IMR-90 (cell line): Measurements from ENCODE around the gene METTL8. TPM values are rescaled to one million over a fixed set of nuclear protein-coding genes. Genes with fewer than 3 reads are reported as not detected.

Experiments
- ATAC-seq: fragments of 200-7000 bp; cut with Tn5 transposase; 2 replicates; pipeline ENCODE4 v1.9.1; 2020; ENCODE audit warnings: low read depth, mild to moderate bottlenecking, moderate library complexity
- BruUV-seq: library from RNA; stranded (reverse); fragments of 400-500 nt; replicated peaks from 2 replicates; lab custom pipeline; 2021; lab: Mats Ljungman, UMichigan
- CTCF ChIA-PET: fragments of 300-600 bp; formaldehyde crosslinking; extraction: SDS; loops from one replicate; lab custom pipeline; 2021; ENCODE audit warnings: antibody characterized with exemption; lab: Yijun Ruan, JAX
- POLR2A ChIA-PET: fragments of 300-600 bp; sonication (Branson Sonifier 250); formaldehyde crosslinking; loops from one replicate; lab custom pipeline; 2022; ENCODE audit warnings: antibody characterized with exemption; ENCODE audit not compliant: unreplicated experiment; lab: Charles Lee
- DNase-seq: peaks from one replicate; pipeline ENCODE4 v3.0.0; 2013
- H2AFZ ChIP-seq: replicated peaks from 2 replicates; pipeline ENCODE3; 2013; ENCODE audit warnings: low read length, mild to moderate bottlenecking; ENCODE audit not compliant: poor library complexity
- H2AK5ac ChIP-seq: 2 replicates; pipeline ENCODE4 v1.6.1; 2013; ENCODE audit warnings: low read depth, low read length, inconsistent platforms
- H2AK9ac ChIP-seq: replicated peaks from 2 replicates; pipeline ENCODE3; 2013; ENCODE audit warnings: mild to moderate bottlenecking, low read depth, low read length, moderate library complexity; ENCODE audit not compliant: poor library complexity
- H2BK120ac ChIP-seq: 2 replicates; pipeline ENCODE4 v1.6.1; 2013; ENCODE audit warnings: low read depth, low read length, inconsistent platforms
- H2BK15ac ChIP-seq: 3 replicates; pipeline ENCODE4 v1.6.1; 2013; ENCODE audit warnings: low read depth, low read length, inconsistent platforms
- H2BK20ac ChIP-seq: 2 replicates; pipeline ENCODE4 v1.6.1; 2013; ENCODE audit warnings: low read depth, mild to moderate bottlenecking, inconsistent platforms, low read length, moderate library complexity
- H2BK5ac ChIP-seq: 2 replicates; pipeline ENCODE4 v1.6.1; 2013; ENCODE audit warnings: mild to moderate bottlenecking, low read depth, low read length, inconsistent platforms; ENCODE audit not compliant: poor library complexity, severe bottlenecking
- H3K14ac ChIP-seq: replicated peaks from 2 replicates; pipeline ENCODE4 v1.6.1; 2013; ENCODE audit warnings: low read depth, low read length, inconsistent platforms
- H3K18ac ChIP-seq: 2 replicates; pipeline ENCODE4 v1.6.1; 2013; ENCODE audit warnings: low read depth, low read length, control low read depth
- H3K23ac ChIP-seq: 2 replicates; pipeline ENCODE4 v1.6.1; 2013; ENCODE audit warnings: low read depth, low read length, inconsistent platforms
- H3K27ac ChIP-seq: 2 replicates; pipeline ENCODE4 v1.5.1; 2013; ENCODE audit warnings: mild to moderate bottlenecking, control low read depth, low read length; ENCODE audit not compliant: insufficient read depth
- H3K27me3 ChIP-seq: 2 replicates; pipeline ENCODE4 v1.6.1; 2013; ENCODE audit warnings: low read length; ENCODE audit not compliant: control insufficient read depth, insufficient read depth
- H3K36me3 ChIP-seq: 2 replicates; pipeline ENCODE4 v1.6.1; 2013; ENCODE audit warnings: low read length, mixed read lengths; ENCODE audit not compliant: control insufficient read depth, insufficient read depth
- H3K4ac ChIP-seq: 2 replicates; pipeline ENCODE4 v1.6.1; 2013; ENCODE audit warnings: low read depth, low read length, inconsistent platforms
- H3K4me1 ChIP-seq: 2 replicates; pipeline ENCODE4 v1.6.1; 2013; ENCODE audit warnings: low read length, mixed read lengths; ENCODE audit not compliant: control insufficient read depth, insufficient read depth
- H3K4me2 ChIP-seq: 2 replicates; pipeline ENCODE4 v1.6.1; 2013; ENCODE audit warnings: low read depth, mild to moderate bottlenecking, control low read depth, low read length, moderate library complexity
- H3K4me3 ChIP-seq: 2 replicates; pipeline ENCODE4 v1.5.1; 2013; ENCODE audit warnings: low read depth, mild to moderate bottlenecking, control low read depth, low read length, moderate library complexity; ENCODE audit not compliant: insufficient read depth
- H3K56ac ChIP-seq: 2 replicates; pipeline ENCODE4 v1.6.1; 2013; ENCODE audit warnings: low read length, inconsistent platforms; ENCODE audit not compliant: insufficient read depth; ENCODE audit errors: extremely low read depth
- H3K79me1 ChIP-seq, 2 experiments: 2 replicates each; pipeline ENCODE4 v1.6.1; 2013; ENCODE audit warnings: low read length in 2 of 2, inconsistent platforms in 1 of 2, low read depth in 1 of 2
- H3K9ac ChIP-seq: 2 replicates; pipeline ENCODE4 v1.6.1; 2013; ENCODE audit warnings: low read depth, low read length, control low read depth
- H3K9me1 ChIP-seq: 2 replicates; pipeline ENCODE4 v1.6.1; 2013; ENCODE audit warnings: low read length, inconsistent platforms; ENCODE audit not compliant: insufficient read depth
- H3K9me3 ChIP-seq: 2 replicates; pipeline ENCODE4 v1.6.1; 2013; ENCODE audit warnings: low read length; ENCODE audit not compliant: control insufficient read depth, insufficient read depth
- H4K20me1 ChIP-seq: 2 replicates; pipeline ENCODE4 v1.6.1; 2013; ENCODE audit warnings: low read length, inconsistent platforms; ENCODE audit not compliant: insufficient read depth
- H4K5ac ChIP-seq: 2 replicates; pipeline ENCODE4 v1.6.1; 2013; ENCODE audit warnings: mild to moderate bottlenecking, low read depth, low read length, control low read depth
- H4K8ac ChIP-seq, 2 experiments: 2 replicates each; pipeline ENCODE4 v1.6.1; 2013; ENCODE audit warnings: low read depth in 2 of 2, low read length in 2 of 2, control low read depth in 1 of 2, inconsistent platforms in 1 of 2
- H4K91ac ChIP-seq: 2 replicates; pipeline ENCODE4 v1.6.1; 2013; ENCODE audit warnings: low read depth, low read length, inconsistent platforms; ENCODE audit not compliant: insufficient read depth
- BHLHE40 ChIP-seq: fragments of 150-350 bp; IDR thresholded peaks from 2 replicates; pipeline ENCODE4 v1.6.1; 2016; ENCODE audit warnings: mild to moderate bottlenecking, low read depth, low read length
- CHD1 ChIP-seq: IDR thresholded peaks from 2 replicates; pipeline ENCODE4 v1.6.1; 2012; ENCODE audit warnings: low read depth, low read length, improper control_type of control experiment
- CTCF ChIP-seq: conservative IDR thresholded peaks from 2 replicates; pipeline ENCODE4 v1.5.1; 2012; ENCODE audit warnings: mild to moderate bottlenecking, low read depth, low read length, improper control_type of control experiment
- ELK1 ChIP-seq: fragments of 150-350 bp; IDR thresholded peaks from 2 replicates; pipeline ENCODE4 v1.6.1; 2016; ENCODE audit warnings: low read depth, mild to moderate bottlenecking, low read length, moderate library complexity, borderline replicate concordance
- FOS ChIP-seq: fragments of 150-350 bp; IDR thresholded peaks from 2 replicates; pipeline ENCODE4 v1.6.1; 2016; ENCODE audit warnings: low read depth, low read length
- MAFK ChIP-seq: IDR thresholded peaks from 2 replicates; pipeline ENCODE4 v1.6.1; 2012; ENCODE audit warnings: low read depth, low read length, improper control_type of control experiment
- MAZ ChIP-seq: IDR thresholded peaks from 2 replicates; pipeline ENCODE4 v1.6.1; 2012; ENCODE audit warnings: low read depth, mild to moderate bottlenecking, low read length, improper control_type of control experiment, moderate library complexity, borderline replicate concordance
- MXI1 ChIP-seq: IDR thresholded peaks from 2 replicates; pipeline ENCODE4 v1.6.1; 2012; ENCODE audit warnings: low read depth, mild to moderate bottlenecking, low read length, moderate library complexity, borderline replicate concordance
- NFE2L2 ChIP-seq: fragments of 150-350 bp; IDR thresholded peaks from 2 replicates; pipeline ENCODE4 v1.6.1; 2016; ENCODE audit warnings: low read depth, mild to moderate bottlenecking, low read length
- POLR2A ChIP-seq: IDR thresholded peaks from 2 replicates; pipeline ENCODE4 v1.6.1; 2012; ENCODE audit warnings: mild to moderate bottlenecking, low read depth, low read length
- RAD21 ChIP-seq: IDR thresholded peaks from 2 replicates; pipeline ENCODE4 v1.6.1; 2012; ENCODE audit warnings: low read length, improper control_type of control experiment
- RCOR1 ChIP-seq: IDR thresholded peaks from 2 replicates; pipeline ENCODE4 v1.6.1; 2012; ENCODE audit warnings: mild to moderate bottlenecking, low read length, improper control_type of control experiment; ENCODE audit not compliant: insufficient replicate concordance
- RFX5 ChIP-seq: IDR thresholded peaks from 2 replicates; pipeline ENCODE4 v1.8.0; 2012; ENCODE audit warnings: low read depth, mild to moderate bottlenecking, low read length, moderate library complexity
- SMC3 ChIP-seq: fragments of 150-350 bp; IDR thresholded peaks from 2 replicates; pipeline ENCODE4 v1.6.1; 2016; ENCODE audit warnings: low read depth, mild to moderate bottlenecking, antibody characterized with exemption, low read length, moderate library complexity
- WGBS, 2 experiments: methylation state at CpG; one replicate each; pipeline versions ENCODE4 v1.1.5 to v1.1.7; 2013; ENCODE audit warnings: missing lambda C conversion rate in 2 of 2; ENCODE audit not compliant: insufficient read length in 1 of 2; ENCODE audit errors: extremely low coverage in 2 of 2; 5-methylcytosine and 5-hydroxymethylcytosine counted together
- dilution Hi-C: fragments of 300-500 bp; cut with HindIII; formaldehyde crosslinking; loops from one replicate; pipeline ENCODE4 v1.14.3; 2018; ENCODE audit warnings: low sequenced_read_pairs; ENCODE audit not compliant: unreplicated experiment
- in situ Hi-C: fragments of 300-500 bp; cut with MboI; formaldehyde crosslinking; loops from 3 replicates; pipeline ENCODE4 v1.14.3; 2019; ENCODE audit warnings: low sequenced_read_pairs, inconsistent platforms, mixed read lengths
- intact Hi-C: fragments of 100-400 bp; cut with micrococcal nuclease; formaldehyde crosslinking; loops from 2 replicates; pipeline ENCODE4 v1.10.0; 2022
- polyA plus RNA-seq, 3 experiments: library from polyadenylated mRNA; depleted of rRNA; stranded (reverse); fragments of >200 nt; gene quantifications; 2 replicates each; pipeline ENCODE4 v1.2.3, GENCODE V29; 2012; ENCODE audit warnings: low replicate concordance in 1 of 3
- total RNA-seq: library from RNA; depleted of rRNA; stranded (reverse); fragments of >200 nt; gene quantifications from 2 replicates; pipeline ENCODE4 v1.2.3, GENCODE V29; 2012
- TF ChIP-seq, protein P1 (sequence below): fragments of 150-350 bp; IDR thresholded peaks from 2 replicates; pipeline ENCODE4 v1.6.1; 2017; ENCODE audit warnings: mild to moderate bottlenecking, antibody characterized with exemption, low read length, low read depth

Gene METTL8
- total and polyA plus RNA-seq, 2 of the 4 experiments (the other 2 are of a cell fraction): 6.9 to 10.6 TPM

DNA sequence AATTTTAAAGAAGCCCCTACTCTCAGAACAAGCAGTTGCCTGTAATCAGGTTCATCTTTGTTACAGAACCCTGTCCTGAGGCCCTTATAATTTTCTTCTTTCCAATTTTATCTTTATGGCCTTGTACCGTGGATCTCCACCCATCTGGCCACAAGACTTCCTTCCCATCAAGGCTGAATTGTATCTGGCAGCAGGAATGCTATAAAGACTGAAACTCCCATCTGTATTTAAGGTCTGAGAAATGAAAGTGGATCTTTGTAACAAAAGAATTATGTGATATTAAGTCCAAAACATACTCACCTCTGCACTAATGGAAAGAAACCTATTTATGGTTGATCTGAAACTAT is 91.8 kb downstream of the METTL8 start:
- H3K9me1 ChIP-seq: peaks cover 5% of the 10 kb centered on the region; the same call in 1 of the 2 replicates
- H4K91ac ChIP-seq: no peak overlapping the region
- no peak overlapping the region for H3K23ac ChIP-seq
- H3K9ac ChIP-seq: no peak overlapping the region
- H2BK15ac ChIP-seq: no peak overlapping the region
- H3K18ac ChIP-seq: no peak overlapping the region
- no peak overlapping the region for H3K4me2 ChIP-seq
- no peak for DNase-seq
- in situ Hi-C loops (no loop called here), dilution Hi-C loops (no loop called here), intact Hi-C loops (no loop called here)
- CTCF ChIA-PET: no interaction called here
- no peaks in the 10 kb centered on the region for H3K27me3 ChIP-seq
- ATAC-seq: no peak
- H2BK120ac ChIP-seq: no peak overlapping the region
- POLR2A ChIA-PET: no interaction called here
- H2AK5ac ChIP-seq: no peak overlapping the region
- no peak overlapping the region for H3K27ac ChIP-seq
- TF ChIP-seq RFX5 (no peak), MAFK (no peak), CHD1 (no peak), MXI1 (no peak), FOS (no peak), POLR2A (no peak), MAZ (no peak), RCOR1 (no peak), CTCF (no peak), SMC3 (no peak), BHLHE40 (no peak), RAD21 (no peak), NFE2L2 (no peak), ELK1 (no peak)
- TF ChIP-seq, protein P1, sequence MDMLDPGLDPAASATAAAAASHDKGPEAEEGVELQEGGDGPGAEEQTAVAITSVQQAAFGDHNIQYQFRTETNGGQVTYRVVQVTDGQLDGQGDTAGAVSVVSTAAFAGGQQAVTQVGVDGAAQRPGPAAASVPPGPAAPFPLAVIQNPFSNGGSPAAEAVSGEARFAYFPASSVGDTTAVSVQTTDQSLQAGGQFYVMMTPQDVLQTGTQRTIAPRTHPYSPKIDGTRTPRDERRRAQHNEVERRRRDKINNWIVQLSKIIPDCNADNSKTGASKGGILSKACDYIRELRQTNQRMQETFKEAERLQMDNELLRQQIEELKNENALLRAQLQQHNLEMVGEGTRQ: no peak
- no peak overlapping the region for H2AFZ ChIP-seq
- no peak overlapping the region for H2BK20ac ChIP-seq
- H3K36me3 ChIP-seq: no peaks in the 10 kb centered on the region
- H3K79me1 ChIP-seq: peaks cover 0 to 10% of the 10 kb centered on the region in 2 experiments; a peak in 1 of 4 replicates
- H4K20me1 ChIP-seq: no peaks in the 10 kb centered on the region
- no peak overlapping the region for H2BK5ac ChIP-seq
- H3K14ac ChIP-seq: no peak overlapping the region
- BruUV-seq: no TSS peak
- H3K56ac ChIP-seq: no peak overlapping the region
- peaks cover 3% of the 10 kb centered on the region for H3K4me1 ChIP-seq
- H2AK9ac ChIP-seq: no peak overlapping the region
- no CpG with 5 or more reads among the region's 1 CpG for WGBS, 2 experiments
- H4K8ac ChIP-seq: no peak overlapping the region
- H3K4me3 ChIP-seq: no peak overlapping the region
- H4K5ac ChIP-seq: no peak overlapping the region
- no peak overlapping the region for H3K4ac ChIP-seq
- H3K9me3 ChIP-seq: no peaks in the 10 kb centered on the region
